ENCODE data around the gene STARD10. TPM values are rescaled to one million over a fixed set of nuclear protein-coding genes. Genes with fewer than 3 reads are reported as not detected.

The STARD10 gene
- total RNA-seq, 1 donor from 2014 or later, result 38.4 TPM

DNA sequence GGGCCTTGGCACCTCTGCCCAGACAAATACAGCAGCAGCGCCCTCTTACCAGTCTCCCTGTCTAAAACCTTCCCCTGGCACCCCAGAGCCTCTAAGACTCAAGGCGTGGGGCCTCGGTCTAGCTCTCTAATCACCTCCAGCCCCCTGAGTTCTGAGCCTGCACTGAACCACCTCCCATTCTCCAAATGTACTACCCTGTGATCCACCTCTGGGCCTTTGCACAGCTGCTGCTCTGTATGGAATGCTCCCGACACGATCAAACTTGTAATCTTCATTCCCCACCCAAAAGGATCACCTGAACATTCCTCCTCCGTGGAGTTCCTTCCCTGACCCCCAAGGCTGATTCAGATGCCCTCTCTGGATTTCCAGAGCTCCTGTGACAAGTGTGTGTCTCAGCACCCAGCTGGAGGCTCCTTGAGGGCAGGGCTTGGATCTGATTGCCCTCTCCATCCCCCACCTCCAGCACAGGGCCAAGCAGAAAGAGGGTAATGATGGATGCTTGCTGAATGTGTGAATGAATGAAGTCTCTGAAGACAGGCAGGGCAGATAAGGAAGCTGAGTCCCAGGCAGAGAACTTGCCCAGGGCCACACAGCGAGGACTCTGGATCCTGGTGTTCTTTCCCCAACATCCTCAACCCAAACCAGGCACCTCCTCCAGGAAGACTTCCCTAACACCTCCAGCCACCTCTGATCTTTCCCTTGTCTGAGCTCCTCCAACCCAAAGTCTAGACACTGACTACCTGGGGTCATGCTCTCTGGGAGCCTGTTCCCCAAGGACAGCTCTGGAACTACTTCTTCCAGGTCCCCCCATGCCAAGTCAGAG, 18.3 kb downstream of the STARD10 start:
- no peak overlapping the region for H3K9ac ChIP-seq (ENCODE audit: low read length)
- no peak overlapping the region for H3K4me3 Mint-ChIP-seq (ENCODE audit: unreplicated experiment)
- no peak overlapping the region for H3K4me3 ChIP-seq (ENCODE audit: insufficient read depth, low read depth, low read length)
- H3K9me3 ChIP-seq (ENCODE audit: insufficient read depth, low read depth, low read length), result no peaks in the 10 kb centered on the region
- peaks cover 7% of the 10 kb centered on the region for H3K27me3 Mint-ChIP-seq (ENCODE audit: low read depth, unreplicated experiment)
- H3K79me2 ChIP-seq (ENCODE audit: insufficient read depth, low read length), result no peaks in the 10 kb centered on the region
- H3K4me2 ChIP-seq (ENCODE audit: low read length), result no peak overlapping the region
- no peak overlapping the region for H3K27ac Mint-ChIP-seq (ENCODE audit: unreplicated experiment)
- H2AFZ ChIP-seq (ENCODE audit: low read depth, low read length), result no peak overlapping the region
- FAIRE-seq, result no peak
- H3K9me3 Mint-ChIP-seq (ENCODE audit: unreplicated experiment), result no peaks in the 10 kb centered on the region
- H3K36me3 ChIP-seq (ENCODE audit: insufficient read depth, low read length), result no peaks in the 10 kb centered on the region
- DNase-seq (ENCODE audit: low read depth), result no peak
- H3K27me3 ChIP-seq (ENCODE audit: insufficient read depth, low read length), result no peaks in the 10 kb centered on the region
- TF ChIP-seq, protein P1, sequence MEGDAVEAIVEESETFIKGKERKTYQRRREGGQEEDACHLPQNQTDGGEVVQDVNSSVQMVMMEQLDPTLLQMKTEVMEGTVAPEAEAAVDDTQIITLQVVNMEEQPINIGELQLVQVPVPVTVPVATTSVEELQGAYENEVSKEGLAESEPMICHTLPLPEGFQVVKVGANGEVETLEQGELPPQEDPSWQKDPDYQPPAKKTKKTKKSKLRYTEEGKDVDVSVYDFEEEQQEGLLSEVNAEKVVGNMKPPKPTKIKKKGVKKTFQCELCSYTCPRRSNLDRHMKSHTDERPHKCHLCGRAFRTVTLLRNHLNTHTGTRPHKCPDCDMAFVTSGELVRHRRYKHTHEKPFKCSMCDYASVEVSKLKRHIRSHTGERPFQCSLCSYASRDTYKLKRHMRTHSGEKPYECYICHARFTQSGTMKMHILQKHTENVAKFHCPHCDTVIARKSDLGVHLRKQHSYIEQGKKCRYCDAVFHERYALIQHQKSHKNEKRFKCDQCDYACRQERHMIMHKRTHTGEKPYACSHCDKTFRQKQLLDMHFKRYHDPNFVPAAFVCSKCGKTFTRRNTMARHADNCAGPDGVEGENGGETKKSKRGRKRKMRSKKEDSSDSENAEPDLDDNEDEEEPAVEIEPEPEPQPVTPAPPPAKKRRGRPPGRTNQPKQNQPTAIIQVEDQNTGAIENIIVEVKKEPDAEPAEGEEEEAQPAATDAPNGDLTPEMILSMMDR (IDR thresholded peaks at IDR 0.05; ENCODE audit: insufficient read depth, low read depth, low read length), result no peak
- TF ChIP-seq EZH2 (IDR thresholded peaks at IDR 0.05; ENCODE audit: insufficient read depth, low read length), result no peak
- H3K4me1 ChIP-seq (ENCODE audit: insufficient read depth, low read length), result peaks cover 30% of the 10 kb centered on the region
- peaks cover 8% of the 10 kb centered on the region for H3K36me3 Mint-ChIP-seq (ENCODE audit: low read depth, unreplicated experiment)
- peaks cover 31% of the 10 kb centered on the region for H3K4me1 Mint-ChIP-seq (ENCODE audit: low read depth, unreplicated experiment)
- H3K27ac ChIP-seq (ENCODE audit: low read depth, low read length), result no peak overlapping the region
- peaks cover 4% of the 10 kb centered on the region for H4K20me1 ChIP-seq (ENCODE audit: insufficient read depth, low read length)

DNA sequence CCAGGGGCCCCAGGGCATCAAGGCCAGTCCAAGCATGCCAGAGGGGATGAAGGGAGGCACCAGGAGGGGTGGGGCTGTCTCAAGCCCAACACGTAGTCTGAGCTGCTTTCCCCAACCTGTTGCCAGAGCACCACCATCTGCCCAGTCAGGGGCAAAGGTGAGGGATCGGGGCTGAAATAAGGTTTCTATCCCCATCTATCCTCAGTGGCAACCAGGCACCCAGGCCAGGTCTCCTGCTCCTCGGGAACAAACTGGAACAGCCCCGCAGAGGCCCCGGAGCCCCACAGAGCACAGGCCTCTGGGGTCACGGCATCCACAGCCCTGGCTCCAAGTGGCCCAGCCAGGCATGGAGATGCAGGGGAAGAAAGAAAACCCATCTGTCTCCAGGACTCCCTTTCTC, 19.3 kb downstream of the STARD10 start:
- no peak overlapping the region for H3K27ac ChIP-seq (ENCODE audit: low read depth, low read length)

More for the DNA sequence above, 19.3 kb downstream of the STARD10 start:
- Histone ChIP-seq H3K9ac (ENCODE audit: low read length) (no peak overlapping the region), H3K36me3 (ENCODE audit: insufficient read depth, low read length) (no peaks in the 10 kb centered on the region), H3K27me3 (ENCODE audit: insufficient read depth, low read length) (no peaks in the 10 kb centered on the region), H3K4me3 (ENCODE audit: insufficient read depth, low read depth, low read length) (no peak overlapping the region), H4K20me1 (ENCODE audit: insufficient read depth, low read length) (no peaks in the 10 kb centered on the region), H3K4me2 (ENCODE audit: low read length) (no peak overlapping the region), H2AFZ (ENCODE audit: low read depth, low read length) (no peak overlapping the region), H3K4me1 (ENCODE audit: insufficient read depth, low read length) (peaks cover 30% of the 10 kb centered on the region), H3K9me3 (ENCODE audit: insufficient read depth, low read depth, low read length) (no peaks in the 10 kb centered on the region), H3K79me2 (ENCODE audit: insufficient read depth, low read length) (no peaks in the 10 kb centered on the region)
- no peak for TF ChIP-seq EZH2 (IDR thresholded peaks at IDR 0.05; ENCODE audit: insufficient read depth, low read length)
- TF ChIP-seq, protein P1 (IDR thresholded peaks at IDR 0.05; ENCODE audit: insufficient read depth, low read depth, low read length), result no peak
- Mint-ChIP-seq H3K9me3 (ENCODE audit: unreplicated experiment) (no peaks in the 10 kb centered on the region), H3K27ac (ENCODE audit: unreplicated experiment) (no peak overlapping the region), H3K27me3 (ENCODE audit: low read depth, unreplicated experiment) (peaks cover 4% of the 10 kb centered on the region), H3K4me3 (ENCODE audit: unreplicated experiment) (no peak overlapping the region), H3K36me3 (ENCODE audit: low read depth, unreplicated experiment) (peaks cover 8% of the 10 kb centered on the region), H3K4me1 (ENCODE audit: low read depth, unreplicated experiment) (peaks cover 34% of the 10 kb centered on the region)
- no peak for FAIRE-seq
- DNase-seq (ENCODE audit: low read depth), result no peak

All from astrocyte (in vitro differentiated cells and primary cell).